Sigmoid colon (tissue), 7 donors: ENCODE results near the gene LRRC28. TPM values are rescaled to one million over a fixed set of nuclear protein-coding genes. Genes with fewer than 3 reads are reported as not detected.

Experiments
- DNase-seq: peaks from one replicate; pipeline ENCODE4 v3.0.0-alpha.2; 2019
- H3K27ac ChIP-seq, 4 donors: fragments of 200-600 bp; sonication (generic); one replicate each; pipeline ENCODE4 v1.5.1; 2016 to 2019; ENCODE audit warnings: mild to moderate bottlenecking in 1 of 4
- H3K27me3 ChIP-seq, 3 donors: fragments of 200-600 bp; sonication (generic); one replicate each; pipeline ENCODE4 v1.5.1; 2019; ENCODE audit warnings: mild to moderate bottlenecking in 1 of 3
- H3K36me3 ChIP-seq, 4 donors: fragments of 200-600 bp; sonication (generic); one replicate each; pipeline ENCODE4 v1.5.1; 2016 to 2019
- H3K4me1 ChIP-seq, 4 donors: fragments of 200-600 bp; sonication (generic); one replicate each; pipeline ENCODE4 v1.5.1; 2017 to 2019
- H3K4me3 ChIP-seq, 4 donors: fragments of 200-600 bp; sonication (generic); one replicate each; pipeline ENCODE4 v1.5.1; 2017 to 2019; ENCODE audit warnings: mild to moderate bottlenecking in 2 of 4, moderate library complexity in 1 of 4
- H3K9me3 ChIP-seq, 4 donors: fragments of 200-600 bp in 3 of 4; sonication (generic) in 3 of 4; one replicate each; pipeline versions ENCODE4 v1.5.1 to v1.6.1; 2013 to 2019
- CTCF ChIP-seq, 4 experiments: fragments of 450-650 bp in 3 of 4; fragments of 200-600 bp in 1 of 4; IDR thresholded peaks; one replicate each; pipeline ENCODE4 v1.5.1; 2016 to 2019; ENCODE audit warnings: antibody characterized with exemption in 4 of 4, mild to moderate bottlenecking in 3 of 4, moderate library complexity in 2 of 4
- EP300 ChIP-seq, 4 donors: sonication (generic); formaldehyde crosslinking; IDR thresholded peaks; one replicate each; pipeline ENCODE4 v1.6.1; 2017; ENCODE audit warnings: antibody characterized with exemption in 4 of 4
- POLR2A ChIP-seq, 2 donors: fragments of 450-650 bp; IDR thresholded peaks; one replicate each; pipeline ENCODE4 v1.6.1; 2016; ENCODE audit warnings: antibody characterized with exemption in 2 of 2, mild to moderate bottlenecking in 2 of 2, moderate library complexity in 2 of 2
- POLR2AphosphoS5 ChIP-seq, 4 donors: sonication (generic); formaldehyde crosslinking; IDR thresholded peaks; one replicate each; pipeline ENCODE4 v1.6.1; 2017; ENCODE audit warnings: antibody characterized with exemption in 4 of 4
- WGBS, 2 donors: extraction: QIAGEN DNeasy Blood & Tissue Kit; methylation state at CpG; one replicate each; pipeline ENCODE4 v1.1.7; 2013; 5-methylcytosine and 5-hydroxymethylcytosine counted together
- intact Hi-C: fragments of 100-400 bp; cut with DNase I; formaldehyde crosslinking; loops from one replicate; pipeline ENCODE4 v1.15.1; 2023
- polyA plus RNA-seq, 3 donors: library from polyadenylated mRNA; stranded (reverse); fragments of 200-250 nt; gene quantifications; one replicate each; pipeline ENCODE4 v1.2.3, GENCODE V29; 2013
- total RNA-seq, 4 donors: library from RNA; depleted of rRNA; stranded (reverse); fragments of >200 nt; gene quantifications; one replicate each; pipeline ENCODE4 v1.1.0, GENCODE V29; 2016
- donor health status: healthy with polysubstance abuse.
- donor health status: Bipolar disorder and iron deficiency.
- donor health status: healthy.

The LRRC28 gene
- total and polyA plus RNA-seq, 7 donors, result 13.6 to 52.3 (median 24.4) TPM

GRCh38 chr15:99350408-99350807 lies 99.1 kb downstream of the LRRC28 start:
- WGBS, 2 donors, result 94 to 97% methylated on average over 3 of the region's 3 CpGs
- Histone ChIP-seq H3K27ac (no peak overlapping the region), H3K9me3 (no peaks in the 10 kb centered on the region), H3K4me3 (no peak overlapping the region), H3K4me1 (no peaks in the 10 kb centered on the region), H3K36me3 (peaks cover 0 to 11% (median 0%) of the 10 kb centered on the region in 4 donors), H3K27me3 (no peaks in the 10 kb centered on the region)
- no peak for DNase-seq
- TF ChIP-seq EP300 (IDR thresholded peaks at IDR 0.05) (no peak), POLR2AphosphoS5 (IDR thresholded peaks at IDR 0.05) (no peak), POLR2A (IDR thresholded peaks at IDR 0.05) (no peak), CTCF (IDR thresholded peaks at IDR 0.05) (no peak)
- intact Hi-C loops, result no loop called here

GRCh38 chr15:99359769-99360168 lies 108.5 kb downstream of the LRRC28 start:
- DNase-seq, result no peak
- Histone ChIP-seq H3K27ac (no peak overlapping the region), H3K4me1 (no peaks in the 10 kb centered on the region), H3K36me3 (peaks cover 0 to 6% (median 0%) of the 10 kb centered on the region in 4 donors), H3K27me3 (no peaks in the 10 kb centered on the region), H3K4me3 (no peak overlapping the region), H3K9me3 (no peaks in the 10 kb centered on the region)
- 46 to 86% methylated on average over 2 of the region's 2 CpGs for WGBS, 2 donors
- TF ChIP-seq CTCF (IDR thresholded peaks at IDR 0.05), result no peak
- no peak for TF ChIP-seq POLR2AphosphoS5 (IDR thresholded peaks at IDR 0.05)
- TF ChIP-seq EP300 (IDR thresholded peaks at IDR 0.05), result no peak
- TF ChIP-seq POLR2A (IDR thresholded peaks at IDR 0.05), result no peak
- intact Hi-C loops, result no loop called here

GRCh38 chr15:99361545-99362185 lies 110.4 kb downstream of the LRRC28 start:
- peaks cover 0 to 6% (median 0%) of the 10 kb centered on the region in 4 donors for H3K36me3 ChIP-seq
- H3K4me3 ChIP-seq, result no peak overlapping the region
- 92 to 95% methylated on average over 13 of the region's 13 CpGs for WGBS, 2 donors
- H3K4me1 ChIP-seq, result no peaks in the 10 kb centered on the region
- H3K27ac ChIP-seq, result no peak overlapping the region
- intact Hi-C loops, result no loop called here
- H3K27me3 ChIP-seq, result no peaks in the 10 kb centered on the region
- H3K9me3 ChIP-seq, result no peaks in the 10 kb centered on the region
- DNase-seq, result no peak
- TF ChIP-seq EP300 (IDR thresholded peaks at IDR 0.05) (no peak), POLR2A (IDR thresholded peaks at IDR 0.05) (no peak), CTCF (IDR thresholded peaks at IDR 0.05) (peak in 2 of 4 experiments; percentile 10 to 20), POLR2AphosphoS5 (IDR thresholded peaks at IDR 0.05) (no peak)

GRCh38 chr15:99365242-99365641 lies 114.0 kb downstream of the LRRC28 start:
- DNase-seq, result no peak
- intact Hi-C loops, result no loop called here
- Histone ChIP-seq H3K4me1 (no peaks in the 10 kb centered on the region), H3K4me3 (no peak overlapping the region), H3K27me3 (no peaks in the 10 kb centered on the region), H3K36me3 (peaks cover 0 to 15% (median 0%) of the 10 kb centered on the region in 4 donors), H3K9me3 (no peaks in the 10 kb centered on the region), H3K27ac (no peak overlapping the region)
- WGBS, 2 donors, result 48 to 85% methylated on average over 1 of the region's 1 CpG
- no peak for TF ChIP-seq POLR2A (IDR thresholded peaks at IDR 0.05)
- TF ChIP-seq POLR2AphosphoS5 (IDR thresholded peaks at IDR 0.05), result no peak
- TF ChIP-seq EP300 (IDR thresholded peaks at IDR 0.05), result no peak
- no peak for TF ChIP-seq CTCF (IDR thresholded peaks at IDR 0.05)

- H3K4me1 ChIP-seq, result no peaks in the 10 kb centered on the region
- WGBS, 2 donors, result 96 to 97% methylated on average over 1 of the region's 1 CpG
Measured at GRCh38 chr15:99366013-99366412, 114.7 kb downstream of the LRRC28 start.

More at GRCh38 chr15:99366013-99366412, 114.7 kb downstream of the LRRC28 start:
- Histone ChIP-seq H3K4me3 (no peak overlapping the region), H3K36me3 (peaks cover 0 to 19% (median 0%) of the 10 kb centered on the region in 4 donors), H3K27me3 (no peaks in the 10 kb centered on the region), H3K27ac (no peak overlapping the region), H3K9me3 (no peaks in the 10 kb centered on the region)
- intact Hi-C loops, result no loop called here
- TF ChIP-seq POLR2AphosphoS5 (IDR thresholded peaks at IDR 0.05) (no peak), POLR2A (IDR thresholded peaks at IDR 0.05) (no peak), CTCF (IDR thresholded peaks at IDR 0.05) (no peak)
- no peak for DNase-seq
